Activated CD8-positive, alpha-beta T cell treated with anti-CD3 and anti-CD28 coated beads for 36 hours (primary cell): Measurements from ENCODE around the gene TMEM131. TPM values are rescaled to one million over a fixed set of nuclear protein-coding genes. Genes with fewer than 3 reads are reported as not detected.
A peak's percentile ranks its signal among the peaks of the same experiment; 100 is the strongest.

Experiments
- ATAC-seq: fragments of 200-7000 bp; cut with Tn5 transposase; one replicate; pipeline ENCODE4 v1.10.0; 2021; ENCODE audit warnings: mild to moderate bottlenecking, moderate library complexity
- CTCF ChIA-PET: fragments of 350-600 bp; sonication (Branson Sonifier 250); formaldehyde crosslinking; loops from one replicate; lab custom pipeline; 2021; ENCODE audit warnings: antibody characterized with exemption; lab: Charles Lee
- POLR2A ChIA-PET: fragments of 350-600 bp; sonication (Branson Sonifier 250); formaldehyde crosslinking; loops from one replicate; lab custom pipeline; 2021; ENCODE audit warnings: antibody characterized with exemption; lab: Charles Lee
- DNase-seq: peaks from one replicate; pipeline ENCODE4 v3.0.0-alpha.2; 2020
- H3K27ac Mint-ChIP-seq: one replicate; pipeline ENCODE4 v1.8.0; 2021; ENCODE audit warnings: mild to moderate bottlenecking, mixed read lengths
- H3K27me3 Mint-ChIP-seq: one replicate; pipeline ENCODE4 v1.8.0; 2021; ENCODE audit warnings: mixed read lengths
- H3K36me3 Mint-ChIP-seq: one replicate; pipeline ENCODE4 v1.8.0; 2021; ENCODE audit warnings: low read depth, mixed read lengths
- H3K4me1 Mint-ChIP-seq: one replicate; pipeline ENCODE4 v1.8.0; 2021; ENCODE audit warnings: low read depth, mixed read lengths
- H3K4me3 Mint-ChIP-seq: one replicate; pipeline ENCODE4 v1.8.0; 2021; ENCODE audit warnings: mild to moderate bottlenecking, moderate library complexity, mixed read lengths
- H3K9me3 Mint-ChIP-seq: one replicate; pipeline ENCODE4 v1.8.0; 2021; ENCODE audit warnings: mixed read lengths
- CTCF ChIP-seq: fragments of 200-600 bp; IDR thresholded peaks from one replicate; pipeline ENCODE4 v1.8.0; 2022; ENCODE audit warnings: antibody characterized with exemption, mild to moderate bottlenecking
- intact Hi-C: fragments of 100-400 bp; cut with micrococcal nuclease; formaldehyde crosslinking; loops from one replicate; pipeline ENCODE4 v1.10.0; 2022
- total RNA-seq, 2 experiments: library from RNA; stranded (reverse); gene quantifications; one replicate each; pipeline ENCODE4 v1.2.3, GENCODE V29; 2021

TMEM131 gene
- total RNA-seq, 2 experiments from 2014 or later: 24.2 to 27.4 TPM

GRCh38 chr2:97759727-97760407 lies 235.9 kb downstream of the TMEM131 start:
- ChIA-PET CTCF (interaction anchor here (0.8 to 1.3 kb wide), 3 partner anchors 12 to 169 kb away, joined by 3 to 5 read pairs (median 4); no protein-coding TSS in a partner anchor), POLR2A (interaction anchor here (1.7 kb wide), 1 partner anchor 9 kb away, joined by 3 read pairs; no protein-coding TSS in a partner anchor)
- H3K27ac Mint-ChIP-seq: peak overlapping the region; percentile 85
- intact Hi-C loops: no loop called here
- peaks cover 26% of the 10 kb centered on the region for H3K36me3 Mint-ChIP-seq
- H3K4me3 Mint-ChIP-seq: no peak overlapping the region
- DNase-seq (no peak), ATAC-seq (no peak)
- peaks cover 28% of the 10 kb centered on the region for H3K4me1 Mint-ChIP-seq
- H3K27me3 Mint-ChIP-seq: no peaks in the 10 kb centered on the region
- no peak for TF ChIP-seq CTCF
- H3K9me3 Mint-ChIP-seq: no peaks in the 10 kb centered on the region

DNA sequence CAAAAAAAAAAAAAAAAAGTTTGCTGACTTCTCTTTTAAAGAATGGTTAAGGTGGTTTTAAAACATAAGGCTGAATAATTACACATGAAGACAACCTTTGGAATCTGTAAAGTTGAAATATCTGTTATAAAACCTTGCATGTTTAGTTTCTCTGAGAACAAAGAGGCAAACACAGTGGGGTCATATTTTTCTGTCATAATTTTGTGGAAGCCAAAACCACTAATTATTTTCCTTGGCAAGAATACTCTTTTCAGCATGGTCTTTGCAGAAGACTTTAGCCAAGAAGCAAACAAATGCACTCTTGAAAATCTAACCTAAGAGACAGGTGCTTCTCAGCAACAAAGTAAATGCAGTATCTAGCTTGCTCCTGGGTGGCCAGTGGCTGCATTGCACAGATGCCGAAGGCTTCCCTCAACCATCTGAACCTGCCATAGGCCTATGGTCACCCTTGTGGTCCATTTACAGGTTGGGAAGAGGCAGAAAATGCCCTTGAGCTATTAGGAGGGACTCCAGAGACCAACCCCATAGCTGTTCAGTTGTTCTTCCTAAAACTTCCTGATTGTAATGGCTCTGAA lies 237.5 kb downstream of the TMEM131 start:
- Mint-ChIP-seq H3K4me1 (peaks cover 27% of the 10 kb centered on the region), H3K9me3 (no peaks in the 10 kb centered on the region), H3K27ac (no peak overlapping the region), H3K4me3 (no peak overlapping the region), H3K27me3 (no peaks in the 10 kb centered on the region), H3K36me3 (peaks cover 23% of the 10 kb centered on the region)
- no peak for DNase-seq
- ATAC-seq: no peak
- POLR2A ChIA-PET: interaction anchor here (1.7 kb wide), 1 partner anchor 7 kb away, joined by 3 read pairs; no protein-coding TSS in a partner anchor
- intact Hi-C loops: no loop called here
- CTCF ChIA-PET: interaction anchor here (1.9 kb wide), 1 partner anchor 10 kb away, joined by 7 read pairs; no protein-coding TSS in a partner anchor
- TF ChIP-seq CTCF: no peak

DNA sequence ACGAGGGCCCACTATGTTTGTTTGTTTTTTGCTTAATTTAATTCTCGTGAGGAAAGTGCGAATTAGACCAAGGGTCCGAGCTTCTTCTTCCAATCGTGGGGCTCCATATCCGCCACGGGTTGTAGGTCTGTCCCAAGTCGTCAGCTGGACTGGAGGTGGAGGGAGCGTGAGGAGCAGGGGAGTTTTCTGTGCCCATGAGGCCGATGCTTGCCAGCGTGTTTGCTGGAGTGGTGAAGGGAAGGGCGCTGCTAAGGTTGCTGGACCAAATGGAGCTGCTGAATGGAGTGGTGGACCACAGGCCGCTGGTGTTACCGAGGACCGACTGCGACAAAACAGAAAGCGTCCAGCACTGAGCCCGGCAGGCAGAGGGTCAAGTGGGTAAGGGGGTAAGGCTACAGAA lies 238.7 kb downstream of the TMEM131 start:
- intact Hi-C loops: no loop called here
- Mint-ChIP-seq H3K36me3 (peaks cover 22% of the 10 kb centered on the region), H3K9me3 (no peaks in the 10 kb centered on the region), H3K4me1 (peaks cover 25% of the 10 kb centered on the region), H3K27me3 (no peaks in the 10 kb centered on the region), H3K4me3 (no peak overlapping the region), H3K27ac (no peak overlapping the region)
- no peak for ATAC-seq
- TF ChIP-seq CTCF: no peak
- no peak for DNase-seq
- ChIA-PET POLR2A (no interaction called here), CTCF (interaction anchor here (1.5 to 1.9 kb wide), 2 partner anchors 9 to 19 kb away, joined by 3 to 7 read pairs; no protein-coding TSS in a partner anchor)

DNA sequence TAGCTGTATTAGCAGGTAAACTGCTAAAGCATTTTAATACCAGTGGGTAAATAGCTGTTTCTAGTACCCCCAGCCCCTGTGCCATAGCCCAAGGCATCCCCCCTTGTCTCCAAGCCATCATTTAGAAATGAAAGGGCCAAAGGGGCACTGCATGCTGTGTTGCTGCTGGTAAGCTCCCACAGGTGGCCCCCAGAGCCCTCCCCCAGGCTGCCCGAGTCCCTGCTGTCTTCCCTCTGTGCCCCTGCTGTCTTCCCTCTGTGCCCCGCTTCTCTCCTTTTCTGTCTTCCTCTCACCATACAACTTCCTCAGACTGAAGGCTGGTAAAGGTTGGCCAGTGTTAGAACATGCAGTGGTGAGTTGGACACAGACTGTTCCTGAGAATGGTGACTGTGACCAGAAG lies 240.3 kb downstream of the TMEM131 start:
- peaks cover 16% of the 10 kb centered on the region for H3K36me3 Mint-ChIP-seq
- TF ChIP-seq CTCF: no peak
- H3K9me3 Mint-ChIP-seq: no peaks in the 10 kb centered on the region
- H3K27me3 Mint-ChIP-seq: no peaks in the 10 kb centered on the region
- intact Hi-C loops: no loop called here
- H3K4me3 Mint-ChIP-seq: no peak overlapping the region
- DNase-seq (no peak), ATAC-seq (no peak)
- CTCF ChIA-PET: interaction anchor here (1.0 to 1.1 kb wide), 2 partner anchors 15 to 57 kb away, joined by 3 to 4 read pairs; no protein-coding TSS in a partner anchor
- peaks cover 13% of the 10 kb centered on the region for H3K4me1 Mint-ChIP-seq
- POLR2A ChIA-PET: interaction anchor here (1.0 to 1.2 kb wide), 2 partner anchors 15 to 18 kb away, joined by 3 read pairs; no protein-coding TSS in a partner anchor
- no peak overlapping the region for H3K27ac Mint-ChIP-seq
